IMR-90 (cell line): ENCODE data around the gene TTLL7.

Source experiments
- BHLHE40 ChIP-seq: fragments of 150-350 bp; IDR thresholded peaks from 2 replicates; pipeline ENCODE4 v1.6.1; 2016; ENCODE audit warnings: mild to moderate bottlenecking, low read depth, low read length
- CEBPB ChIP-seq: IDR thresholded peaks from 2 replicates; pipeline ENCODE4 v1.6.1; 2012; ENCODE audit warnings: low read depth, low read length, improper control_type of control experiment
- CTCF ChIP-seq: conservative IDR thresholded peaks from 2 replicates; pipeline ENCODE4 v1.5.1; 2012; ENCODE audit warnings: mild to moderate bottlenecking, low read depth, low read length, improper control_type of control experiment
- FOS ChIP-seq: fragments of 150-350 bp; IDR thresholded peaks from 2 replicates; pipeline ENCODE4 v1.6.1; 2016; ENCODE audit warnings: low read depth, low read length
- MAFK ChIP-seq: IDR thresholded peaks from 2 replicates; pipeline ENCODE4 v1.6.1; 2012; ENCODE audit warnings: low read depth, low read length, improper control_type of control experiment
- MAZ ChIP-seq: IDR thresholded peaks from 2 replicates; pipeline ENCODE4 v1.6.1; 2012; ENCODE audit warnings: low read depth, mild to moderate bottlenecking, low read length, improper control_type of control experiment, moderate library complexity, borderline replicate concordance
- MXI1 ChIP-seq: IDR thresholded peaks from 2 replicates; pipeline ENCODE4 v1.6.1; 2012; ENCODE audit warnings: low read depth, mild to moderate bottlenecking, low read length, moderate library complexity, borderline replicate concordance
- NFE2L2 ChIP-seq: fragments of 150-350 bp; IDR thresholded peaks from 2 replicates; pipeline ENCODE4 v1.6.1; 2016; ENCODE audit warnings: low read depth, mild to moderate bottlenecking, low read length
- POLR2A ChIP-seq: IDR thresholded peaks from 2 replicates; pipeline ENCODE4 v1.6.1; 2012; ENCODE audit warnings: mild to moderate bottlenecking, low read depth, low read length
- RAD21 ChIP-seq: IDR thresholded peaks from 2 replicates; pipeline ENCODE4 v1.6.1; 2012; ENCODE audit warnings: low read length, improper control_type of control experiment
- RCOR1 ChIP-seq: IDR thresholded peaks from 2 replicates; pipeline ENCODE4 v1.6.1; 2012; ENCODE audit warnings: mild to moderate bottlenecking, low read length, improper control_type of control experiment; ENCODE audit not compliant: insufficient replicate concordance
- RFX5 ChIP-seq: IDR thresholded peaks from 2 replicates; pipeline ENCODE4 v1.8.0; 2012; ENCODE audit warnings: low read depth, mild to moderate bottlenecking, low read length, moderate library complexity
- SMC3 ChIP-seq: fragments of 150-350 bp; IDR thresholded peaks from 2 replicates; pipeline ENCODE4 v1.6.1; 2016; ENCODE audit warnings: low read depth, mild to moderate bottlenecking, antibody characterized with exemption, low read length, moderate library complexity

GRCh38 chr1:84000954-84001495, 2.1 kb upstream of the TTLL7 start:
- TF ChIP-seq CTCF (no peak), RFX5 (no peak), BHLHE40 (no peak), FOS (no peak), MAZ (no peak), RCOR1 (no peak), RAD21 (no peak), POLR2A (no peak), MAFK (no peak), MXI1 (no peak), NFE2L2 (no peak), CEBPB (no peak), SMC3 (no peak)
